ENCODE results near the gene SNTB2. TPM values are rescaled to one million over a fixed set of nuclear protein-coding genes. Genes with fewer than 3 reads are reported as not detected.

The SNTB2 gene
- total and polyA plus RNA-seq, 9 of the 15 experiments (the other 6 are each of a cell fraction or from before 2014, with no cell fraction given) = 1.2 to 13.7 (median 5.7) TPM

DNA sequence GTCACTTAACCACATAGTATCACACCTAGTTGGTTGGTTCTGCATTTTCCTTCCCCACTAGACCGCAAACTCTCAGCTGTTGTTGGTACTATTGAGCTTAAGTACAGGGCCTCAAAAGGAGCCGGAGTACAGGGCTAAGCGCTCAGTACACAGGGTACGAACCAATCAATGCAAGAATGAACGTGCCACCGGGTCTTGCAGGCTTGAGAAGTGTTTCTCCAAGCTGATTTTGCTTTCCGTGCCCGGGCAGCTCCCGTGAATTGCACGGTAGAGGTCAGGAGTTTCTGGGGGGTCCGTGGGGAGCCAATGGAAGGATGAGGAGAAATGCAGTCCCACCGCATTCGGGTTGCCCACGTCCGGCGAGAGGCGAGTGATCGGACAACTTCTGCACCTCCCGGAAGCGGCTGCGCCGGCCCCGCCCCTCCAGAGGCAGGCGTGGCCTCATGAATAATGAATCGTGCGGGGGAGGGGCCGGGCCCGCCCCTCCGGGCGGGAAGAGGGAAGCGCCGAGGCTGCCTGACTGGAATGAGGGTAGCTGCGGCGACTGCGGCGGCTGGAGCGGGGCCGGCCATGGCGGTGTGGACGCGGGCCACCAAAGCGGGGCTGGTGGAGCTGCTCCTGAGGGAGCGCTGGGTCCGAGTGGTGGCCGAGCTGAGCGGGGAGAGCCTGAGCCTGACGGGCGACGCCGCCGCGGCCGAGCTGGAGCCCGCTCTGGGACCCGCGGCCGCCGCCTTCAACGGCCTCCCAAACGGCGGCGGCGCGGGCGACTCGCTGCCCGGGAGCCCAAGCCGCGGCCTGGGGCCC is at the start of gene SNTB2 (continued):
- TF ChIP-seq, protein P1, sequence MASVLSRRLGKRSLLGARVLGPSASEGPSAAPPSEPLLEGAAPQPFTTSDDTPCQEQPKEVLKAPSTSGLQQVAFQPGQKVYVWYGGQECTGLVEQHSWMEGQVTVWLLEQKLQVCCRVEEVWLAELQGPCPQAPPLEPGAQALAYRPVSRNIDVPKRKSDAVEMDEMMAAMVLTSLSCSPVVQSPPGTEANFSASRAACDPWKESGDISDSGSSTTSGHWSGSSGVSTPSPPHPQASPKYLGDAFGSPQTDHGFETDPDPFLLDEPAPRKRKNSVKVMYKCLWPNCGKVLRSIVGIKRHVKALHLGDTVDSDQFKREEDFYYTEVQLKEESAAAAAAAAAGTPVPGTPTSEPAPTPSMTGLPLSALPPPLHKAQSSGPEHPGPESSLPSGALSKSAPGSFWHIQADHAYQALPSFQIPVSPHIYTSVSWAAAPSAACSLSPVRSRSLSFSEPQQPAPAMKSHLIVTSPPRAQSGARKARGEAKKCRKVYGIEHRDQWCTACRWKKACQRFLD (CRISPR knock-in tag; IDR thresholded peaks at IDR 0.05) = peak; percentile 85
- TF ChIP-seq CAMTA2 (CRISPR knock-in tag; conservative IDR thresholded peaks at IDR 0.05) (no peak), ZNF184 (CRISPR knock-in tag; IDR thresholded peaks at IDR 0.05) (no peak), TBP (optimal IDR thresholded peaks at IDR 0.05; ENCODE audit: low read depth, low read length) (no peak), E2F3 (CRISPR knock-in tag; IDR thresholded peaks at IDR 0.05) (0 out of 2 replicates have a peak, but pooled peaks have one; percentile 65), SMARCA4 (IDR thresholded peaks at IDR 0.05) (0 out of 2 replicates have a peak, but pooled peaks have one; percentile 47), MTF1 (CRISPR knock-in tag; IDR thresholded peaks at IDR 0.05; ENCODE audit: borderline replicate concordance) (no peak), ESRRA (IDR thresholded peaks at IDR 0.05; ENCODE audit: borderline replicate concordance, low read depth) (peak; percentile 1; the same call in 1 of the 2 replicates), TGIF2 (CRISPR knock-in tag; IDR thresholded peaks at IDR 0.05) (no peak), HEY1 (CRISPR knock-in tag; IDR thresholded peaks at IDR 0.05; ENCODE audit: borderline replicate concordance) (no peak), MEIS2 (IDR thresholded peaks at IDR 0.05; ENCODE audit: partially characterized antibody) (peak; percentile 76), ESRRB (CRISPR knock-in tag; IDR thresholded peaks at IDR 0.05; ENCODE audit: borderline replicate concordance) (no peak), SP1 (CRISPR knock-in tag; IDR thresholded peaks at IDR 0.05) (peak; percentile 92), PHF20 (IDR thresholded peaks at IDR 0.05; ENCODE audit: partially characterized antibody) (peak; percentile 32), PYGO2 (tag; IDR thresholded peaks at IDR 0.05) (no peak), ZFP30 (CRISPR knock-in tag; IDR thresholded peaks at IDR 0.05; ENCODE audit: borderline replicate concordance) (no peak), PML (IDR thresholded peaks at IDR 0.05; ENCODE audit: low read length) (peak; percentile 55; the same call in 1 of the 2 replicates), ZNF263 (CRISPR knock-in tag; IDR thresholded peaks at IDR 0.05; ENCODE audit: borderline replicate concordance) (no peak), FOXK2 (conservative IDR thresholded peaks at IDR 0.05 in 1 of 2, IDR thresholded peaks at IDR 0.05 in 1 of 2; ENCODE audit: low read depth in 2 of 2) (peak in 1 of 2 experiments; percentile 56; a peak in 1 of 4 replicates)
- TF ChIP-seq, protein P2, sequence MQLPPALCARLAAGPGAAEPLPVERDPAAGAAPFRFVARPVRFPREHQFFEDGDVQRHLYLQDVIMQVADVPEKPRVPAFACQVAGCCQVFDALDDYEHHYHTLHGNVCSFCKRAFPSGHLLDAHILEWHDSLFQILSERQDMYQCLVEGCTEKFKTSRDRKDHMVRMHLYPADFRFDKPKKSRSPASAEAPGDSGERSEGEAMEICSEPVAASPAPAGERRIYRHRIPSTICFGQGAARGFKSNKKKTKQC (CRISPR knock-in tag; IDR thresholded peaks at IDR 0.05) = peak; percentile 48; the same call in 1 of the 2 replicates
- TF ChIP-seq, protein P3, sequence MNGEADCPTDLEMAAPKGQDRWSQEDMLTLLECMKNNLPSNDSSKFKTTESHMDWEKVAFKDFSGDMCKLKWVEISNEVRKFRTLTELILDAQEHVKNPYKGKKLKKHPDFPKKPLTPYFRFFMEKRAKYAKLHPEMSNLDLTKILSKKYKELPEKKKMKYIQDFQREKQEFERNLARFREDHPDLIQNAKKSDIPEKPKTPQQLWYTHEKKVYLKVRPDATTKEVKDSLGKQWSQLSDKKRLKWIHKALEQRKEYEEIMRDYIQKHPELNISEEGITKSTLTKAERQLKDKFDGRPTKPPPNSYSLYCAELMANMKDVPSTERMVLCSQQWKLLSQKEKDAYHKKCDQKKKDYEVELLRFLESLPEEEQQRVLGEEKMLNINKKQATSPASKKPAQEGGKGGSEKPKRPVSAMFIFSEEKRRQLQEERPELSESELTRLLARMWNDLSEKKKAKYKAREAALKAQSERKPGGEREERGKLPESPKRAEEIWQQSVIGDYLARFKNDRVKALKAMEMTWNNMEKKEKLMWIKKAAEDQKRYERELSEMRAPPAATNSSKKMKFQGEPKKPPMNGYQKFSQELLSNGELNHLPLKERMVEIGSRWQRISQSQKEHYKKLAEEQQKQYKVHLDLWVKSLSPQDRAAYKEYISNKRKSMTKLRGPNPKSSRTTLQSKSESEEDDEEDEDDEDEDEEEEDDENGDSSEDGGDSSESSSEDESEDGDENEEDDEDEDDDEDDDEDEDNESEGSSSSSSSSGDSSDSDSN (IDR thresholded peaks at IDR 0.05; ENCODE audit: borderline replicate concordance in 1 of 2, low read depth in 2 of 2, low read length in 2 of 2) = peak; percentile 49 to 67; a peak in 2 of 4 replicates
- TF ChIP-seq, protein P4, sequence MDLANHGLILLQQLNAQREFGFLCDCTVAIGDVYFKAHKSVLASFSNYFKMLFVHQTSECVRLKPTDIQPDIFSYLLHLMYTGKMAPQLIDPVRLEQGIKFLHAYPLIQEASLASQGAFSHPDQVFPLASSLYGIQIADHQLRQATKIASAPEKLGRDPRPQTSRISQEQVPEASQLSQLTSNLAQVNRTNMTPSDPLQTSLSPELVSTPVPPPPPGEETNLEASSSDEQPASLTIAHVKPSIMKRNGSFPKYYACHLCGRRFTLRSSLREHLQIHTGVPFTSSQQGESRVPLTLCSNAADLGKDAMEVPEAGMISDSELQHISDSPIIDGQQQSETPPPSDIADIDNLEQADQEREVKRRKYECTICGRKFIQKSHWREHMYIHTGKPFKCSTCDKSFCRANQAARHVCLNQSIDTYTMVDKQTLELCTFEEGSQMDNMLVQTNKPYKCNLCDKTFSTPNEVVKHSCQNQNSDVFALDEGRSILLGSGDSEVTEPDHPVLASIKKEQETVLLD (IDR thresholded peaks at IDR 0.05) = no peak

Data from K562 (cell line).